Smooth muscle cell (in vitro differentiated cells): ENCODE results near the gene TMEM79. TPM values are rescaled to one million over a fixed set of nuclear protein-coding genes. Genes with fewer than 3 reads are reported as not detected.

Experiments
- DNase-seq: peaks from one replicate; lab custom pipeline; 2025; ENCODE audit not compliant: unreplicated experiment; lab: John Stamatoyannopoulos, UW
- H2AFZ ChIP-seq: fragments of 200-600 bp; sonication (generic); 2 replicates; pipeline ENCODE4 v1.6.0; 2016; ENCODE audit warnings: antibody characterized with exemption, low read depth, mild to moderate bottlenecking
- H3F3A ChIP-seq: fragments of 200-600 bp; sonication (generic); 2 replicates; pipeline ENCODE4 v1.6.0; 2017; ENCODE audit warnings: antibody characterized with exemption, low read depth
- H3K27ac ChIP-seq: fragments of 200-600 bp; sonication (generic); 2 replicates; pipeline ENCODE4 v1.5.1; 2016; ENCODE audit warnings: low read depth, mild to moderate bottlenecking
- H3K27me3 ChIP-seq: fragments of 200-600 bp; sonication (generic); 2 replicates; pipeline ENCODE4 v1.6.1; 2016; ENCODE audit warnings: low read depth, mild to moderate bottlenecking
- H3K36me3 ChIP-seq: fragments of 200-600 bp; sonication (generic); 2 replicates; pipeline ENCODE4 v1.5.1; 2016; ENCODE audit warnings: low read depth
- H3K4me1 ChIP-seq: fragments of 200-600 bp; sonication (generic); 2 replicates; pipeline ENCODE4 v1.5.1; 2016; ENCODE audit warnings: low read depth
- H3K4me2 ChIP-seq: fragments of 200-600 bp; sonication (generic); 2 replicates; pipeline ENCODE4 v1.6.0; 2016; ENCODE audit warnings: mild to moderate bottlenecking
- H3K4me3 ChIP-seq: fragments of 200-600 bp; sonication (generic); 2 replicates; pipeline ENCODE4 v1.5.1; 2016; ENCODE audit warnings: mild to moderate bottlenecking
- H3K79me2 ChIP-seq: fragments of 200-600 bp; sonication (generic); 2 replicates; pipeline ENCODE4 v1.6.0; 2016; ENCODE audit warnings: low read depth, mild to moderate bottlenecking
- H3K9ac ChIP-seq: fragments of 200-600 bp; sonication (generic); 2 replicates; pipeline ENCODE4 v1.6.0; 2016; ENCODE audit warnings: low read depth
- H3K9me3 ChIP-seq: fragments of 200-600 bp; sonication (generic); replicated peaks from 2 replicates; pipeline ENCODE4 v1.5.1; 2016; ENCODE audit warnings: low read depth
- H4K20me1 ChIP-seq: fragments of 200-600 bp; sonication (generic); 2 replicates; pipeline ENCODE4 v1.6.0; 2016; ENCODE audit warnings: low read depth
- CTCF ChIP-seq: fragments of 200-600 bp; sonication (generic); IDR thresholded peaks from 2 replicates; pipeline ENCODE4 v1.5.1; 2017; ENCODE audit warnings: borderline replicate concordance, mild to moderate bottlenecking, antibody characterized with exemption; ENCODE audit not compliant: insufficient read depth, poor library complexity, severe bottlenecking
- WGBS: methylation state at CpG from one replicate; pipeline ENCODE4 v1.1.7; 2016; ENCODE audit warnings: low lambda C conversion rate; 5-methylcytosine and 5-hydroxymethylcytosine counted together
- polyA plus RNA-seq: library from polyadenylated mRNA; unstranded; fragments of >200 nt; fragmentation: Nextera tagmentation; extraction: Ambion mirVana; gene quantifications from 2 replicates; pipeline ENCODE4 v1.2.1, GENCODE V29; 2016
- total RNA-seq: library from RNA; depleted of rRNA; stranded (reverse); fragments of >200 nt; gene quantifications from 2 replicates; pipeline ENCODE4 v1.2.3, GENCODE V29; 2014

Gene TMEM79
- 2.5 and 8.9 TPM in 2 replicates for total RNA-seq
- 6.9 and 18.9 TPM in 2 replicates for polyA plus RNA-seq

- no peak for DNase-seq
- Histone ChIP-seq H3K36me3 (no peaks in the 10 kb centered on the region), H3K27me3 (no peaks in the 10 kb centered on the region), H3K4me1 (peaks cover 24% of the 10 kb centered on the region), H3K9ac (peak within 1 kb of the TSS; percentile 97), H2AFZ (peak within 1 kb of the TSS; percentile 87), H3K4me2 (peak within 1 kb of the TSS; percentile 96), H3F3A (no peaks in the 10 kb centered on the region), H3K9me3 (no peaks in the 10 kb centered on the region), H3K27ac (peak within 1 kb of the TSS; percentile 87), H4K20me1 (peaks cover 29% of the 10 kb centered on the region), H3K4me3 (peak within 1 kb of the TSS; percentile 82), H3K79me2 (peaks cover 35% of the 10 kb centered on the region)
- 80% methylated on average over 7 of the region's 7 CpGs for WGBS
- no peak for TF ChIP-seq CTCF
Observed at GRCh38 chr1:156284112-156284511, at the start of gene TMEM79. TMEM79 (plus strand) TSS chr1:156284325; CDS start chr1:156285227, 902 bp downstream.

- no peaks in the 10 kb centered on the region for H3K9me3 ChIP-seq
- no peaks in the 10 kb centered on the region for H3K4me1 ChIP-seq
- no peak for TF ChIP-seq CTCF
- H3K4me2 ChIP-seq, result no peak overlapping the region
- 96% methylated on average over 12 of the region's 12 CpGs for WGBS
- H3K79me2 ChIP-seq, result no peaks in the 10 kb centered on the region
- H3K36me3 ChIP-seq, result no peaks in the 10 kb centered on the region
- H2AFZ ChIP-seq, result no peak overlapping the region
- no peak overlapping the region for H3K9ac ChIP-seq
- no peak overlapping the region for H3K4me3 ChIP-seq
- no peaks in the 10 kb centered on the region for H4K20me1 ChIP-seq
- H3K27me3 ChIP-seq, result no peaks in the 10 kb centered on the region
- no peak overlapping the region for H3K27ac ChIP-seq
- DNase-seq, result no peak
- H3F3A ChIP-seq, result no peaks in the 10 kb centered on the region
Observed at GRCh38 chr1:156236164-156236563, 48.0 kb upstream of the TMEM79 start.

GRCh38 chr1:156238248-156238647, 45.9 kb upstream of the TMEM79 start:
- Histone ChIP-seq H3K36me3 (no peaks in the 10 kb centered on the region), H4K20me1 (no peaks in the 10 kb centered on the region), H3K4me2 (no peak overlapping the region), H3K27ac (no peak overlapping the region), H3K27me3 (no peaks in the 10 kb centered on the region), H3K9ac (no peak overlapping the region), H2AFZ (no peak overlapping the region), H3K9me3 (no peaks in the 10 kb centered on the region), H3F3A (no peaks in the 10 kb centered on the region), H3K4me3 (no peak overlapping the region), H3K4me1 (no peaks in the 10 kb centered on the region), H3K79me2 (no peaks in the 10 kb centered on the region)
- DNase-seq, result no peak
- 97% methylated on average over 5 of the region's 5 CpGs for WGBS
- no peak for TF ChIP-seq CTCF

GRCh38 chr1:156241311-156241811, 42.8 kb upstream of the TMEM79 start:
- H3K9ac ChIP-seq, result no peak overlapping the region

More at GRCh38 chr1:156241311-156241811, 42.8 kb upstream of the TMEM79 start:
- no peak for TF ChIP-seq CTCF
- H3K4me1 ChIP-seq, result no peaks in the 10 kb centered on the region
- no peak overlapping the region for H3K4me3 ChIP-seq
- no peak overlapping the region for H2AFZ ChIP-seq
- H3K27me3 ChIP-seq, result no peaks in the 10 kb centered on the region
- H3K4me2 ChIP-seq, result no peak overlapping the region
- H3F3A ChIP-seq, result no peaks in the 10 kb centered on the region
- H4K20me1 ChIP-seq, result no peaks in the 10 kb centered on the region
- no peaks in the 10 kb centered on the region for H3K79me2 ChIP-seq
- H3K27ac ChIP-seq, result no peak overlapping the region
- no peak for DNase-seq
- H3K9me3 ChIP-seq, result no peaks in the 10 kb centered on the region
- 71% methylated on average over 15 of the region's 15 CpGs for WGBS
- H3K36me3 ChIP-seq, result no peaks in the 10 kb centered on the region
